Suppressor macrophage treated with lipopolysaccharide for 1 hour (primary cell): ENCODE data around the gene DPP10.

Experiments
- DNase-seq, 3 donors: peaks; one replicate each; pipeline ENCODE4 v3.0.0-alpha.2; 2020 to 2022

The DPP10 gene

GRCh38 chr2:114610677-114611076 is 168.2 kb downstream of the DPP10 start:
- peak in 1 of 3 donors; percentile 5 for DNase-seq

- no peak for DNase-seq
Observed at GRCh38 chr2:114614592-114614991, 172.2 kb downstream of the DPP10 start.

DNA sequence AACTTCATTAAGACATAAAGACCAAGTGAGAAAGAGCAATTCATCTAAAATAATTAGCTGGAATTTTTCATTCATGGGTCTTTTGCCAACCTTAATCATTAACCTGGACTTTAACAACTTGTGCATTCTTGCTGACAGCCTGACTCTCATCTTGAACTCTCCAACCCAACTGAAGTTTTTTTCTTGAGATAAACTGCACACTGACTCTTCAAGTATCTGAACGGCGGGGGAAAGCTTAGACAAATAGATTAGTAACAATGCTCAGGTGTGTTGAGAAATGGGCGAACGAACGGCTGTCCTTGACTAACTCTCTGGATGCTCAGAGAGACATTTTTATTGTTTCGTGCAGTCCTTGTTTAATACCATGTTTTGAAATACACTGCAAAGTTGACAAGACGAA is 186.0 kb downstream of the DPP10 start:
- DNase-seq: no peak

DNA sequence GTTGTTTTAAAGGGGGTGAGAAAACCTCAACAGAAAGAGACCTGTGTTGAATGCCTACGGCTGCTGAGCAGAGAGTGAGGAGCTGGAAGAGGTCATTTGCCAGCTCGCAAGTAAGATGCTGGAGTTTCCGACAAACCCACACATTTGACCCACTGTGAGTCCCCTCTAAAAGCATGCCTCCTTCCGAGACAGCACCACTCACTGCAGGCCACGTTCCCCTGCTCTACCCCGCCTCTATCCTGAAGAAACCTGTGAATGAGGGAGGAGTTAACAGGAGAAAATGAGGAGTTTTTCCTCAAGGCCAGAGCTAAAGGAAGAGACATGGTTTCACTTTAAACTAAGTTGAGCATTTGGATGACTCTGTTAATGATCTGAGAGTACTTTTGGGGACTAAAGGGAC is 188.7 kb downstream of the DPP10 start:
- no peak for DNase-seq

- DNase-seq: no peak
Observed at GRCh38 chr2:114642166-114642770, 199.8 kb downstream of the DPP10 start.

DNA sequence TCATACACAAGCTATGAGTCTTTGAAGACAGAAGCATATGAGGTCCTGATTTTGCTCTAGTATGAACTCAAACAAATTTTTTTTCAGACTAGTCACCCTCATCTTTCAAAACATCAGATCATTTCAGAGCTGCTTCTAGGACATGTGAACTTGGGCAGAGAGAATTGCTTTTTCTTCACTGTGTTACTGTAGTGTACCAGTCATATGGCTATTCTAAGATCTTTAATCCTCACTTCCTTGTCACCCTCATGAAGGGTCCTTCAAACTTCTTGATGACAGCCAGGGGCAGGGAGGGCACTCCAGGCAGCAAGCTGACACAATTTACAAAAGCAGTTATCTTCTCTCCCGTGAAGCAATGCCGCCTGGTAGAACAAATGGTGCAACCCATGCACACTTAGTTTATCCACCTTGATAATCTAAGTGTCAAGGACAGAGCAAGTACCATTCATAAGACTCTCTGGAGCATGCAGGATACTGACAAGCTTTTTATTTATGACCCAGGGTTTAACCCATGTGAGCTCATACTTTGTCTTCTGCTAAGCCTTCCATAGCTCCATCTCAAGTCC is 200.6 kb downstream of the DPP10 start:
- DNase-seq: no peak

DNA sequence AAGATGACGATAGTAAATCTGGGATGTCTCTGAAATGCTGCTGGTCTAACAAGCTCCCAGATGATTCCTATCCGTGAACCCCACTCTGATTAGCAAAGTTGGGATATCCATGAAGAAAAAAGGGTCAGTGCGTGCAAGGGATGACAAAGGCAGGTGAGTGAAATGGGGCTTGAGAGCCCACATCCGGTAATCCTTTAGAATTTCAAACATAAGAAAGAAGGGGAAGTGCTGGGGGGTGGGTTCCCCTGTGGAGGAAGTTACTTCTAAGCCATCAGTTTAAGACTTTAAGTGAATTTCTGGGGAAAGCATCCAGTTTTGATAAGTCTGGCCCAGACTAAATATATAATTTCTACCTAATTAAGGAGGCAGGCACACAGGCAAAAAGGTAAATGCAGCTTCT is 209.5 kb downstream of the DPP10 start:
- no peak for DNase-seq

DNA sequence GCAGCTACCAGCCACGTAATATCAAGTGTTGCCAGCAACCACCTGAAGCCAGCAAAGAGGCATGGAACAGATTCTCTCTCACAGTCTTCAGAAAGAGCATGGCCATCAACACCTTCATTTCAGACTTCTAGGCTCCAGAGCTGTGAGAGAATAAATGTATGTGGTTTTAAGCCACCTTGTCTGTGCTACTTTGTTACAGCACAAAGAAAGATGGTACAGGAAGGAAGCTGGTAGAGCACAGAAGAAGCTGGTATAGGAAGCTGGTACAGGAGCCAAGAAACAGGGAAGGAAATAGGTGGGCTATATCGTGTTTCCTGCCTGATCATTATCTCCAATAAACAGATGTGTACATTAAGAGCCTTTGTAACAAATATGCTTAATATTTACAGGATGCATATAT is 217.4 kb downstream of the DPP10 start:
- DNase-seq: no peak

DNA sequence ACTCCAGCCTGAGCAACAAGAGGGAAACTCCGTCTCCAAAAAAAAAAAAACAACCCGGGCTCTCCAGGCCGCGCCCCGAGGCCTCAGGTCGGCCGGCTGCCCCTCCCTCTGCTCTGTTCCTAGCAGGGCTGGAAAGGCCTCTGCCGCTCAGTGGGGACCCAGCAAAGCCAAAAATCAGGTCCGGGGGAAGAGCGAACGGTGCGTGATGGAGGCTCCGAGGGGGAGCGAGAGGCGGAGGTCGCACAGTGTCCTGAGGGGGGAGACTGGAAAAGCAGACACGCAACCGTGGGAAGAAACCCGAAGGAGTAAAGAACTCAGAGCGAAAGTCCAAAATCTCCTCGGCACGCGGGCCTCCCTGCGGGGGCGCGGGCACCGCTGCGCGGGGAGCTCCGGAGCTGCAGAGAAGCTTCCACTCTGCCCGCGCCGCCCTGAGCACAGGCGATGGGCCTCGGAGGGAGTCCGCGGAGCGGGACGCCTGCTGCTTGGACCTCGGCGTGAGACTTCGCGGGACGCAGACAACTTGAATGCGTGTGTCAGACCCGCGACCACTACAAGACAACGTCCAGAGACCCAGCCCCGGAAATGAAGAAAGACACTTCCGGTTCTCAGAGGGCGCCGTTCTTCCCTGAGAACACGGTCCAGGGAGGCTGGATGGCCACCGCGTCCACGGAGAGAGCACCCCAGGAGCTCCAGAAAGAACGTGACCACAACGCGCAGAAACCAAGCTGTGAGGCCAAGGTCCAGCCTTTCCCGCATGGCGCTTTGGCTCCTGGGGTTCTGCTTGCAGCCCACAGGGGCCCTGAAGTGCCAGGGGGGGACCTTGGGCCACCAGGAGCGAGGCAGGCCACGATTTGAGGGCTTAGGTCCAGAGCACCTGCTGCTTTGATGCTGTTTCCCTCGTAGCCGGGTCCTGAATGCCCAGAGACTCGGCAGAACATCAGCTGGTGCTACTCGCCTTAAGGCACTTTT is 219.8 kb downstream of the DPP10 start:
- DNase-seq: peak in 1 of 3 donors; percentile 3

GRCh38 chr2:114668415-114668814 is 226.0 kb downstream of the DPP10 start:
- DNase-seq: no peak

DNA sequence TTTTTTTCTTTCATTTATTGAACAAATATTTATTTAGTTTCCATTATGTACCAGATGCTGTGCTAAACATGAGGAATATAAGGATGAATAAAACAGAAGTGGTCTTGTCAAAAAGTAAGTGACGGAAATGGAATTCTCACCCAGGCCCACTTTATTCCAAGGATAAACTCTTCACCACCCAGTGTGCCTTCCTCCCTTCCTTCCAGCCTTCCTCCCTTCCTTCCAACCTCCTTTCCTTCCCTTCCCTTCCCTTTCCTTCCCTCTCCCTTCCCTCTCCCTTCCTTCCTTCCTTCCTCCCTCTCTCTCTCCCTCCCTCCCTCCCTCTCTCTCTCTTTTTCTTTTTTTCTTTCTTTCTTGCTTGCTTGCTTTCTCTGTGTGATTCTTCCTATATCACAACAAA is 240.8 kb downstream of the DPP10 start:
- no peak for DNase-seq

DNA sequence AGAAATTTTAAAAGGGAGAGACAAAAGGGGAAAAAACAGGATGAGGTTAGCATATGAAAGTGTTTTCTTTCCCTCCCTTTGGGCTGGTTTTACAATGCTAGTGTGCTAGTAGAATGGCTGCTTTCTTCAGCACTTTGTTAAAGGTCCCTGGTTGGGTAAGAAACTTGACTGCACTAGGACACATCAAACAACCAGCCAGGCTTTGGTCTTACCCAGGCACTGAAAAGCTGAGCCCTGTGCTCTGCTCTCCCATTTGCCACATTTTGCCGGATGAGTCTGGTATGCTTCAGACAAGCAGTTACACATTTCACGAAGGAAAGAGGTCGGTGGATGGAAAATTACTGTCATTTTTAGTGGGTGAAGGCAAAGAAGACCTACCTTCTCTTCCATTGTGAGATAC is 242.0 kb downstream of the DPP10 start:
- DNase-seq: no peak

- no peak for DNase-seq
Observed at GRCh38 chr2:114685102-114685501, 242.7 kb downstream of the DPP10 start.

DNA sequence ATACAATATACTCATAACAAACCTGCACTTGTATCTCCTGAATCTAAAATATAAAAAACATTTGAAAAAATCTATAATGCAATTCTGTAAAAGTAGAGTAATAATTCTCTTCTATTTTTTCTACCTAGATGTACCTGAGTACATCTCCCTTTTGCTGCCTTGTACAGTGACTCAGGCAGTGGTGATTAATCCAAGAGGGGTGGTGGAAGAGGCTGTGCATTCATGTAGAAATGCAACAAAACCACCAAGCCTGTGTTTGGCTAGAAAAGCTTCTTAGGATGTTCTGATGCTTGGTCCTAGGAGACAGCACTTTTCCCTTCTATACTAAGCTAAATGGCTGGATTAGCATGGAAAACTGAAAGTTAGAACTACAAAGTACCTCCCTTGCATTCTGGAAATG is 245.8 kb downstream of the DPP10 start:
- no peak for DNase-seq

- no peak for DNase-seq
Observed at GRCh38 chr2:114698520-114698919, 256.1 kb downstream of the DPP10 start.

- no peak for DNase-seq
Observed at GRCh38 chr2:114699423-114699944, 257.0 kb downstream of the DPP10 start.

- no peak for DNase-seq
Observed at GRCh38 chr2:114700440-114700839, 258.0 kb downstream of the DPP10 start.

GRCh38 chr2:114709936-114710850 is 267.8 kb downstream of the DPP10 start:
- no peak for DNase-seq

DNA sequence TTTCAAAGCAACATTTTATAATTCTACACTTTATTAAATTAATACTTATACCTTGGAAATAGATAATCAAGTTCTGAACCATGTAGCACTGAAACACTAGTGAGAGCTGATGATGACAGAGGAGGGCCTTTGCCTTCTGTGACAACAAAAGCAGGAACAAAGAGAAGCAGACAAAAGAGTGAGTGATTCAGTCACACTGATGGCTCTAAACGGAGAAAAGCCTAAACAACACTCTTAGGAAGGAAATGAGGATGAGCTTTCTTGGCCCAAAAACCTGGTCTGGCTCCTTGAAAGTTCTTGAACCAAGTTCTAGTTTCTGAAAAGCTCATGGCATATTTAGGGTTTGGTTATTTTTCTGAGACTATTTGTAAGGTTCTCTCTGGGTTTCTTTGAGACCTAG is 271.9 kb downstream of the DPP10 start:
- DNase-seq: no peak

DNA sequence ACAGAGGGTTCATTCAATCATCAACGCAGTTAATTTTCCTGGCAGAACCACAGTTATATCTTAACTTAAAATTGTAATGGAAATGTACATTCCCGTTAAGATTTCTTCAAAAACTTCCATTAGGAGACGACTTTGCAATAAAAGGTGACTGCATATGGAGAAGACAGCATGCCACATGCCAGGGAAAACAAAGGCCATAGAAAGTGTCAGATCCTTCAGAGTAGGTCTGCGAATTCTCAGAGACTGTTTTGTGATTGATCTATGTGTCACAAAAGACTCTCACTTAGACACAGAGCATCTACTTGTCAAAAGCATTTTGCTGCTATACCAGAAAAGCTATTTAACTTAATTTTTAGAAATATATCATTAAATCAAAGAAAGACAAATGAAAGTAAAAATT is 274.6 kb downstream of the DPP10 start:
- no peak for DNase-seq

DNA sequence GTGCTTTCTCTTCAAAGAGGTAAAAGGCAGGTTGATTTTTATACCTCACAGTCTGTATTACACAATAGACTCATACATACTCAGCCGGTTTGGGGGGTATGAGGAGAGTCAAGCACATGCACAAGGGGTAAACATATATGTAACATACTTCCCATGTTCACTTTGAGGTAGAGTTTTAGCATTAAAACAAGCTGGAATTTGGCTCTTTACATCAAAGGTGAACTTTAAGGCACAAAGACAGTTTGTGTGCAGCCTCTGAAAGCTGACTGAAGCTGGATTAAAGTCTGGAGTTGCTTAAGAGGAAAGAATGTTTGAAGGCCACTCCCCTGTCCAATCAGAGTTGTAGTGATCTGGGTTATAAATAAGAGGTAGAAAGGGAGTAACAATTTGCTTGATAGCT is 282.0 kb downstream of the DPP10 start:
- DNase-seq: no peak

- no peak for DNase-seq
Observed at GRCh38 chr2:114727012-114727411, 284.6 kb downstream of the DPP10 start.

GRCh38 chr2:114728372-114728771 is 285.9 kb downstream of the DPP10 start:
- no peak for DNase-seq
